Muscle layer of duodenum (tissue), 2 donors: Measurements from ENCODE around the gene DBP.
"Not testable (repeated sequence)": the region's sequence is repeated elsewhere in the genome, so short reads cannot be mapped to it uniquely, and the experiment has no call there.

Experiments
- H3K27ac ChIP-seq: one replicate; pipeline ENCODE4 v1.7.0; 2013; ENCODE audit warnings: mild to moderate bottlenecking, low read length
- H3K27me3 ChIP-seq: one replicate; pipeline ENCODE4 v1.7.0; 2013; ENCODE audit warnings: low read depth, mild to moderate bottlenecking, control low read depth, low read length
- H3K36me3 ChIP-seq, 2 donors: one replicate each; pipeline ENCODE4 v1.7.0; 2013; ENCODE audit warnings: low read length in 2 of 2, control low read depth in 1 of 2, mild to moderate bottlenecking in 1 of 2; ENCODE audit not compliant: insufficient read depth in 2 of 2, control insufficient read depth in 1 of 2
- H3K4me1 ChIP-seq, 2 donors: one replicate each; pipeline ENCODE4 v1.7.0; 2013; ENCODE audit warnings: low read length in 2 of 2, mild to moderate bottlenecking in 2 of 2, control low read depth in 1 of 2, moderate library complexity in 1 of 2; ENCODE audit not compliant: insufficient read depth in 2 of 2, control insufficient read depth in 1 of 2
- H3K4me3 ChIP-seq, 2 donors: one replicate each; pipeline ENCODE4 v1.7.0; 2013; ENCODE audit warnings: low read length in 2 of 2, low read depth in 1 of 2, mild to moderate bottlenecking in 1 of 2
- H3K9me3 ChIP-seq, 2 donors: one replicate each; pipeline ENCODE4 v1.7.0; 2013; ENCODE audit warnings: low read length in 2 of 2, control low read depth in 1 of 2, mild to moderate bottlenecking in 1 of 2; ENCODE audit not compliant: control insufficient read depth in 1 of 2
- donor health status: healthy.

Gene DBP

GRCh38 chr19:48637948-48638830, 1.0 kb upstream of the DBP start:
- H3K27ac ChIP-seq, result peak overlapping the region; percentile 98
- no peaks in the 10 kb centered on the region for H3K9me3 ChIP-seq
- peaks cover 17 to 28% of the 10 kb centered on the region in 2 donors for H3K4me1 ChIP-seq
- no peaks in the 10 kb centered on the region for H3K27me3 ChIP-seq
- peak overlapping the region; percentile 70 to 96 for H3K4me3 ChIP-seq
- H3K36me3 ChIP-seq, result no peaks in the 10 kb centered on the region

- Histone ChIP-seq H3K36me3 (peaks cover 0 to 3% of the 10 kb centered on the region in 2 donors), H3K4me1 (peaks cover 22 to 35% of the 10 kb centered on the region in 2 donors), H3K27me3 (no peaks in the 10 kb centered on the region), H3K27ac (peak overlapping the region; percentile 98), H3K4me3 (peak overlapping the region; percentile 71 to 96), H3K9me3 (no peaks in the 10 kb centered on the region)
Observed at GRCh38 chr19:48637449-48637947, 319 bp upstream of the DBP start.

- no peaks in the 10 kb centered on the region for H3K9me3 ChIP-seq
- peaks cover 2 to 4% of the 10 kb centered on the region in 2 donors for H3K36me3 ChIP-seq
- H3K4me3 ChIP-seq, result peak overlapping the region; percentile 71 to 96
- peaks cover 24 to 43% of the 10 kb centered on the region in 2 donors for H3K4me1 ChIP-seq
- H3K27ac ChIP-seq, result peak overlapping the region; percentile 98
- H3K27me3 ChIP-seq, result no peaks in the 10 kb centered on the region
Observed at GRCh38 chr19:48635966-48636858, 967 bp downstream of the DBP start.

GRCh38 chr19:48635263-48635965, 1.8 kb downstream of the DBP start:
- no peaks in the 10 kb centered on the region for H3K27me3 ChIP-seq
- peaks cover 4 to 9% of the 10 kb centered on the region in 2 donors for H3K36me3 ChIP-seq
- H3K9me3 ChIP-seq, result no peaks in the 10 kb centered on the region
- H3K27ac ChIP-seq, result peak overlapping the region; percentile 98
- peaks cover 24 to 51% of the 10 kb centered on the region in 2 donors for H3K4me1 ChIP-seq
- peak overlapping the region; percentile 71 to 96 for H3K4me3 ChIP-seq

DNA sequence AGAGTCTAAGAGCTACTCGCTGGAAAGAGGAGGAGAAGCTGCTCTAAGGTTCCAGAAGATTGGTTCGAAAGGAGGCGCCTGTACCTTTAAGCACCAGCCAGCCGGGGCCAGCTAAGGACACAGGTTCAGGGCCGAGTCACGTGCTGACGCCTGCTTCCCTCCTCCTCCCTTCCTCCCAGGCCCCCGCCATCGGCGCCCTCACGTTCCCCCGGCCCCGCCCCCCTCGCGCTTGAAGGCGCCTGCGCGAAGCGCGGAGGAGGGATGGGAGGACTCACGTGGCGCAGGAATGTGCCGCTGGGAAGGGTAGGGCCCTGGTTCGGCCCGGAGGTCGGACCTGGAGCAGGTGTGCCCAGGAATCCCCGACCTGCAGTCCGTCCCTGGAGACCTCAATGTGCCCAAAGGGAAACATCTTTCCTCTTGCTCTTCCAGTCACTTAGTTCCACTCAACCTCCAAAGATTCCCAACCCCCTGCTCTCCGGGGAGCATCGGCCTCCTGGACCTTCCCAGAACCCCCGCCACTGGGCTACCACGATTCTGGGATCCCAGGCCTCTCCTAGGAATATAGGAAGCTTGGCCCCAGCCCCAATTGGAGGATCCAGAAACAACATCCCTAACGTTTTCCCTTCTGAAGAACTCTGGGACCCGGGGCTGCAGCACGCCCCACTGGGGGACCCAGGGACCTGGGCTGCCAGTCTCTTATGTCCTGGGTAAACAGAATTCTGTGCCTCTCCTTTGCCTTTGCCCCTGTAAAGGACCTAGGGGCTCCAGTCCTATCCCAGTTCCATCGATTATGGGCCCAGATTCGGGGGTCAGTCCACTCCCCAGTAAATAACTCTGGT, 2.5 kb downstream of the DBP start:
- peak overlapping the region; percentile 95 for H3K27ac ChIP-seq
- H3K36me3 ChIP-seq, result peaks cover 4 to 9% of the 10 kb centered on the region in 2 donors
- H3K4me3 ChIP-seq, result peak overlapping the region; percentile 55 to 96
- no peaks in the 10 kb centered on the region for H3K9me3 ChIP-seq
- H3K4me1 ChIP-seq, result peaks cover 24 to 58% of the 10 kb centered on the region in 2 donors
- no peaks in the 10 kb centered on the region for H3K27me3 ChIP-seq

- H3K4me1 ChIP-seq, result peaks cover 24 to 62% of the 10 kb centered on the region in 2 donors
- peak overlapping the region; percentile 49 to 96 for H3K4me3 ChIP-seq
- H3K36me3 ChIP-seq, result peaks cover 4 to 9% of the 10 kb centered on the region in 2 donors
- peak overlapping the region; percentile 71 for H3K27ac ChIP-seq
- H3K9me3 ChIP-seq, result no peaks in the 10 kb centered on the region
- H3K27me3 ChIP-seq, result no peaks in the 10 kb centered on the region
Observed at GRCh38 chr19:48634036-48634342, 3.2 kb downstream of the DBP start.

DNA sequence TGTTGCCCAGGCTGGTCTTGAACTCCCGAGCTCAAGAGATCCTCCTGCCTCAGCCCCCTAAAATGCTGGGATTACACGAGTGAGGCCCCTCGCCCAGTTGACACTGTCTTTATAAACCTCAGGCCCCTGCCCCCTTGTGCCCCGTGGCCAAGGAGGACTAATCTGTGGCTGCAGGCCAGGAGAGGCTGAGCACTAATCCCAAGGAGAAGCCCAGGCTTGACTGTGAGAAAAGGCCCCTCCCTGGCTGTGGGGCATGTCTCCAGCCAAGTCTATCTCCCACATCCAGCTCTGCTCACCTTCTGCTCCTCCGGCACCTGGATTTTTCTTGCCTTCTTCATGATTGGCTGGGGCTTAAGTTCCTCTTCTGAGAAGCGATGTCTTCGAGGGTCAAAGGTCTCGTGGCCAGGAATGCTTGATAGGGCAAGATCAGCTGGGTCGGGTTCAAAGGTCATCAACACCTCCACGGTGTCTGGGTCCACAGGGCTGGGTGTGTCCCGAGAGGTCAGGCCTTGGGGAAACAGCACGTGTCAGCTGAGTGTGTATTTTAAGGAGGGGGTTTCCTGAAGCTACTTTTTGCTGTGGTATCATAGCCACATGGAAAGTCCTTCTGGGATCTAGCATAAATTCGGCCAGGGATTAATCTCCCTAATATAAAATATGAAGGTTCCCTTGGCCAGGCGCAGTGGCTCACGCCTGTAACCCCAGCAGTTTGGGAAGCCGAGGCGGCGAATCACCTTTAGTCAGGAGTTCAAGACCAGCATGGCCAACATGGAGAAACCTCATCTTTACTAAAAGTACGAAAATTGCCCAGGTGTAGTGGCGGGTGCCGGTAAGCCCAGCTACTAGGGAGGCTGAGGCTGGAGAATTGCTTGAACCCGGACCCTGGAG, 3.8 kb downstream of the DBP start:
- Histone ChIP-seq H3K4me1 (peaks cover 19 to 56% of the 10 kb centered on the region in 2 donors), H3K36me3 (peaks cover 4 to 9% of the 10 kb centered on the region in 2 donors), H3K9me3 (no peaks in the 10 kb centered on the region), H3K27me3 (no peaks in the 10 kb centered on the region), H3K27ac (peak overlapping the region; percentile 56), H3K4me3 (peak overlapping the region in 1 of 2 donors; percentile 96)

- no peaks in the 10 kb centered on the region for H3K27me3 ChIP-seq
- H3K4me1 ChIP-seq, result peaks cover 18 to 54% of the 10 kb centered on the region in 2 donors
- H3K27ac ChIP-seq, result no peak overlapping the region
- no peaks in the 10 kb centered on the region for H3K9me3 ChIP-seq
- H3K36me3 ChIP-seq, result peaks cover 4 to 9% of the 10 kb centered on the region in 2 donors
- no peak overlapping the region for H3K4me3 ChIP-seq
Observed at GRCh38 chr19:48632692-48633147, 4.5 kb downstream of the DBP start.

GRCh38 chr19:48632286-48632685, 4.9 kb downstream of the DBP start:
- H3K4me1 ChIP-seq, result peaks cover 18 to 54% of the 10 kb centered on the region in 2 donors
- not testable (repeated sequence) for H3K27ac ChIP-seq, H3K4me3 ChIP-seq, H3K36me3 ChIP-seq, H3K9me3 ChIP-seq, H3K27me3 ChIP-seq
